GM21529 (cell line): ENCODE measurements around the gene NEMP1.
"Not testable (repeated sequence)": the region's sequence is repeated elsewhere in the genome, so short reads cannot be mapped to it uniquely, and the experiment has no call there.

ENCODE experiments used
- ATAC-seq: cut with Tn5 transposase; IDR thresholded peaks from one replicate; pipeline ENCODE4 v1.9.1; 2021; ENCODE audit not compliant: unreplicated experiment

Gene NEMP1

GRCh38 chr12:57057067-57057751 is 21.4 kb downstream of the NEMP1 start:
- no peak for ATAC-seq

GRCh38 chr12:57055824-57056223 is 22.8 kb downstream of the NEMP1 start:
- no peak for ATAC-seq

DNA sequence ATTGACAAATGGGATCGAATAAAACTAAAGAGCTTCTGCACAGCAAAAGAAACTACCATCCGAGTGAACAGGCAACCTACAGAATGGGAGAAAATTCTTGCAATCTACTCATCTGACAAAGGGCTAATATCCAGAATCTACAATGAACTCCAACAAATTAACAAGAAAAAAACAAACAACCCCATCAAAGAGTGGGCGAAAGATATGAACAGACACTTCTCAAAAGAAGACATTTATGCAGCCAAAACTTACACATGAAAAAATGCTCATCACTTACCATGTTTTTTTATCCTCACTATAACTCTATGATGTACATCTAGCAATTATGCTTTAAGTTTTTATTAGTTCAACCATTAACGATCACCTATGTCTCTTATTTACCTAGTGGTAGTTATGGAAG is 24.7 kb downstream of the NEMP1 start:
- ATAC-seq: not testable (repeated sequence)

DNA sequence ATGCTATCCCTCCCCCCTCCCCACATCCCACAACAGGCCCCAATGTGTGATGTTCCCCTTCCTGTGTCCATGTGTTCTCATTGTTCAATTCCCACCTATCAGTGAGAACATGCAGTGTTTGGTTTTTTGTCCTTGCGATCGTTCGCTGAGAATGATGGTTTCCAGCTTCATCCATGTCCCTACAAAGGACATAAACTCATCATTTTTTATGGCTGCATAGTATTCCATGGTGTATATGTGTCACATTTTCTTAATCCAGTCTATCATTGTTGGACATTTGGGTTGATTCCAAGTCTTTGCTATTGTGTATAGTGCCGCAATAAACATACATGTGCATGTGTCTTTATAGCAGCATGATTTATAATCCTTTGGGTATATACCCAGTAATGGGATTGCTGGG is 25.4 kb downstream of the NEMP1 start:
- ATAC-seq: not testable (repeated sequence)

DNA sequence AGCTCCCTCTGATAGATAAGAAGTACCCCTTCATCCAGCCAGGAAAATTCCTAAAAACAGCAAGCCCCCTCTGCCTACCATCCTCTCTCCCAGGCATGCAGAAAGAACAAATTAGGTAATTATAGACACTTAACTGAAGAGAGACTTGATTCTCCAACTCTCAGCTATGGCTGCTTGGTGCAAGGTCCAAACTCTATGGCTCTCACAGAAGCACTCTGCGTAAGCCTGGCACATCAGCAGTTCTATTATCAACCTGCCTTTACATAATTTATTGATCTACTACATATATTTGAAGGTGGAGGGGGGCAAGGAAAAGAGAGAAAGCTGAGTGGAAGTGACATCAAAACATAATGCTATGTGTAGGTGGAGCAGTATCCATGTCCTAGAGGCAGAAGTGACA is 27.6 kb downstream of the NEMP1 start:
- ATAC-seq: no peak

GRCh38 chr12:57049890-57050289 is 28.7 kb downstream of the NEMP1 start, which contains the start of gene MYO1A:
TSS of gene MYO1A (minus strand) at chr12:57050129. CDS start at chr12:57048323, 1,806 bp downstream.
- no peak for ATAC-seq

GRCh38 chr12:57049119-57049446 is 29.5 kb downstream of the NEMP1 start:
- ATAC-seq: no peak

DNA sequence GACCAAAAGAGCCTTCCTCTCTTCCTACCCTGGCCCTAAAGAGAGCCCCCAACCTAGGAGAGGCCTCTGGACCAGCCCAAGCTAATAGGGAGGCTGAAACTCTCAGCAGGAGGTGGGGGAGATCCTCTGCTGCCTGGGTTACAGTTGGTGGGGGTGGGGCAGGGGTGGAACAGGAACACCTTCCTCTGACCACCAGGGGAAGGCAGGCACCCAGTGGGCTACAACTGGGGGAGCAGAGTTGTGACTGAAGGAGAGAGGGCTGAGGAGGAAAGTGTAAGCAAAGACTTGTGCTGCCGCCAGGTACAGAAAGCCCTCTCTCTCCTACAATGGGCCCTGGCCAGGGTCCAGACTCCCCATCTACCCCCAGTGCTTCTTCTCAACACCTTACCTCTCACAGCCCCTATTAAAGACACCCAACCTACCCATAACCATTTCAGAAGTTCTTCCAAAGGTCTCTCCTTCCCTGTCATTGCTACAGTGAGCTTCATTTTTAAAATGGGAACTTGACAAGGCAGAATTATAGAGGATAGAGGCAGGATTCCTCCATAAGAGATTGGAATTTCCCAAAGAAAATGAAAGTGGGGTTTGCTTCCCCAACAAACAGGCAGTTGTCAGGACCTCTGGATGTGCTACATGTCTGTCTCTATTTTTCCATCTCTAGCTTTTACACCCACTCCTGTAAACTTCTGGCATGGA is 30.0 kb downstream of the NEMP1 start:
- no peak for ATAC-seq

DNA sequence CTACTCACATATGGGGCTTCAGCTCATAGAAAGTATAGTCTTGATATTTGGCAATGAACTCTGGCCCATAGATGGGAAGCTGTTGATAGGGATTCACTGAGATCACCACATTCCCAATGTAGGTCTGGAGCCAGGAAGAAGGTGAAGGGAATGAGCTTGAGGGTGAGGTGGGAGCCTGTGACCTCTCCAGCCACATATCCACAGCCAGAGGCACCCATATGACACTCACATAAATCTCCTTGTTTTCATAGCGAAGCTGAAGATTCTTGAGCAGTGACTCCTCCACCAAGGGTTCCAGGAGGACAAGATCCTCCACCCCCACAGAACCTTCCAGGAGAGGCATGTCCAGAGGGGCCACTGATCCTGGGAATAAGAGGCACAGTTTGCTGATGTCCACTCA is 30.6 kb downstream of the NEMP1 start:
- no peak for ATAC-seq

GRCh38 chr12:57046947-57047890 is 31.4 kb downstream of the NEMP1 start:
- ATAC-seq: no peak

GRCh38 chr12:57046086-57046791 is 32.4 kb downstream of the NEMP1 start:
- ATAC-seq: no peak

GRCh38 chr12:57044889-57045288 is 33.7 kb downstream of the NEMP1 start:
- no peak for ATAC-seq

DNA sequence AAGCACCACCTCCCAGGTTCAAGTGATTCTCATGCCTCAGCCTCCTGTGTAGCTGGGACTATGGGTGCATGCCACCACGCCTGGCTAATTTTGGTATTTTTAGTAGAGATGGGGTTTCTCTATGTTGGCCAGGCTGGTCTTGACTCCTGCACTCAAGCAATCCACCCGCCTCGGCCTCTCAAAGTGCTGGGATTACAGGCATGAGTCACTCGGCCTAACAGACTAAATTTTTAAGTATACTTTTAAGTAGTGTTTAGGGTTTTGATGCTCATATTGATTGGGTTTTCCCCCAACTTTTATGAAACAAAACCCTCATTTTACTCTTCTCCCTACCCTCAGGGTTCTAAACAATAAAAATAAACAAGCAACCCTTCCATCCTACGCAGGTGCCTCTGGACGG is 34.1 kb downstream of the NEMP1 start:
- ATAC-seq: no peak

- no peak for ATAC-seq
Measured at GRCh38 chr12:57042695-57043094, 35.9 kb downstream of the NEMP1 start.

DNA sequence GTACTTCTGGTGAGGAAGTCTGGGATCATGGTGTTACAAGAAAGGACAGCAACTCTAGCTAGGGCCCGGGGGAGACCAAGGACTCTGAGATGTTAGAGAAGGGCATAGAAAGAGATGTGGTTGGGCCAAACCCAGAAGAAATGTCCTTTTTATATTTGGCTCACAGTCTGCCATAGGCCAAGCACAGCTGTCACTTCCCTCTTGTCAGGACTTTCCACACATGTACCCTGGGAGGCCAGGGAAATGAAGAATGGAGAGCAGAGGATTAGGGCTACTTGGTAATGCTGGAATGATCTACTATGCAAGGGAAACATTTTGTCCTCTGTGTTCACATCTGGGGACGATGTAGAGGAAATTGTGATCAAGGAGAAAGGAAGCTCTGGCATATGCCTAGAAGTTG is 37.8 kb downstream of the NEMP1 start:
- ATAC-seq: no peak

DNA sequence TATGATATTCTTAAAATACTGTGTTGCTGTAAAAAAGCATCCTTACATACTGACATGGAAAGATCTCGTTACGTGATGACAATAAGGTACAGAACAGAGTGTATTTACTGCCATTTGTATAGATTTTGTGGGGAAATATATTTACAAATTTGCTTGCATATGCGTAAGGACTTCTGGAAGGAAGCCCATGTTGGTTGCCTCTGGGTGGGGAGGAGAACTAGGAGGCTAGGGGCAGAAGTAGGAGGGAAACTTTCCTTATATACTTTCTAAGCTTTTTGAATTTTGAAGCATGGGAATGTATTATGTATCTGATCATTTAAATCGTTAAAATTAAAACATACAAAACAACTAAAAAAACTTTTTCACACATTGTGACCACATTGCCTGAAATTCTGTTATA is 38.4 kb downstream of the NEMP1 start:
- ATAC-seq: no peak

DNA sequence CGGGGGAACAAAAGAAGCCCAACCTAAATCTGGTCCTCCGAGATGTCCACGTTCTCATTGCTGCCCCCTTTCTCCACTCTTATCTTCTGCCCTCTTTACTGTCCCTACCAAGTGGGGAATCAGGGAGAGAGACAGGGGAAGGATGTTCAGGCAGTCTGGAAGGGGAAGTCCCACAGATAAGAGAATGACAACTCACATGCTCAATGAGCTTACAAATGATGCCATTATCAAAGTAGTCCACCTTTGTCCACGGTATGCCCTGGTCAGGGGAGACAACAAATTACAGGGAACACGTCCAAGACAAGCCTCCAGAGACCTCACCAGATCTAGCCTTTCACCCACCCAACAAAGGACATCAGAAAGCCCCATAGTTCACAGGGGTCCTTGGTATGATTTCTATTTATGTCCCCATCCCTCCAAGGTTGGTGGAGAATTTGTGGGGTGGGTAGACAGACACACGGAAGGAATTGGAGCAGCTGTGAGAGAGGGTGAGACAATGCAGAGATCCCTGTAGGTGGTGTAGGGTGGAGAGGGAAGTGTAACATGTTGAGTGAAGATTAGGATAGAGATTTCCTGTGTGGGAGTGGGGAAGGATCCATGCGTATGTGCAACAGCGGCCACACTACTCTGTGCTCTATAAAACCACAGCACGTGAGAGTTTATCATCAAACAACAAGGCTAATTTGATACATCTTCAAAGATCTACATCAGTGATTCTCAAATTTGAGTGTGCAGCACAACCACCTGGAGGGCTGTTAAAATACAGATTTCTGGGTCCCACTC is 39.4 kb downstream of the NEMP1 start:
- no peak for ATAC-seq

DNA sequence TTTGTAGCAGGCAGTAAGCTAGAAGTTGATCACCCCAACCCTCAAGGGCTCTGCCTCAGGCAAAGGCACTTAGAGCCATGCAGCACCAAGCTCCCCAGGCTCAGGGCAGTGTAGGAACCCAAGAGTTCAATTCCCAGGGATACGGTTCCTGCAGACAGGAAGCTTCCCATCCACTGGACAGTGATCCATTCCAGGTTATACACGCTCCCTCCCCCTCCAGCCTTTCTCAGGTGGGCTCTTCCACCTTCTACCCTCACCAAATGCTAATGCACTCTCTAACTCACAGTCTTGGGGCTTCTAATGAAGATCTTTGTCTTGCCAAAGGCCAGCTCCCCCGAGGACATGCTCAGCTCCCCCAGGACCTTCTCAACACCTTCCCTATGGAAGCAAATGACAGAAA is 41.3 kb downstream of the NEMP1 start:
- no peak for ATAC-seq

DNA sequence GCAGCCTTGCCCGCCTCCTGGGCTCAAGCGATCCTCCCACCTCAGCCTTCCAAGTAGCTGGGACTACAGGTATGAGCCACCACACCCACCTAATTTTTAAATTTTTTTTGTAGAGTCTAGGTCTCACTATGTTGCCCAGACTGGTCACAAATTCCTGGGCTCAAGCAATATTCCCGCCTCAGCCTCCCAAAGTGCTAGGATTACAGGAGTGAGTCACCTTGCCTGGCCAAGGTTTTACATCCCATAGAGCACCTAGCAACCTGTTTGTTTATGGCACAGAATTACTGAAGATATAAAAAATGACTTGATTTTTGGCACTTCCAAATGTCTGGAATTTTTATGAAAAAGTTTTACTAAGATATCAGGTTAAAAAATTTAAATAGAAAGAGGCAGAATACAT is 45.2 kb downstream of the NEMP1 start:
- no peak for ATAC-seq

GRCh38 chr12:57031789-57032188 is 46.8 kb downstream of the NEMP1 start:
- ATAC-seq: no peak
